T-helper 2 cell treated with Interferon-gamma antibody and Interleukin-4, amounts not matched to agents 100 ng/mL and 5 ng/mL, for 36 hours (primary cell): ENCODE results near the gene TSSK3. TPM values are rescaled to one million over a fixed set of nuclear protein-coding genes. Genes with fewer than 3 reads are reported as not detected.

Source experiments
- intact Hi-C: fragments of 100-400 bp; cut with micrococcal nuclease; formaldehyde crosslinking; loops from one replicate; pipeline ENCODE4 v1.15.1; 2023
- total RNA-seq: library from RNA; stranded (reverse); gene quantifications from 2 replicates; pipeline ENCODE4 v1.2.3, GENCODE V29; 2022

The TSSK3 gene
- total RNA-seq, 1 donor from 2014 or later, result 1.7 TPM

GRCh38 chr1:32361308-32361673, 1.0 kb upstream of the TSSK3 start:
- intact Hi-C loops, result no loop called here

- intact Hi-C loops, result no loop called here
Observed at GRCh38 chr1:32361674-32362473, 465 bp upstream of the TSSK3 start.

- intact Hi-C loops, result no loop called here
Observed at GRCh38 chr1:32363713-32364112, 1.4 kb downstream of the TSSK3 start.

GRCh38 chr1:32364836-32365235, 2.5 kb downstream of the TSSK3 start:
- intact Hi-C loops, result no loop called here

GRCh38 chr1:32365445-32365844, 3.1 kb downstream of the TSSK3 start:
- intact Hi-C loops, result no loop called here

- intact Hi-C loops, result no loop called here
Observed at GRCh38 chr1:32367912-32368635, 5.7 kb downstream of the TSSK3 start.

- intact Hi-C loops, result loop anchor here (1.0 kb wide), 2 partner anchors 37 to 157 kb away; no protein-coding TSS in a partner anchor
Observed at GRCh38 chr1:32372149-32372756, 9.9 kb downstream of the TSSK3 start.

GRCh38 chr1:32373996-32374592, 11.8 kb downstream of the TSSK3 start:
- intact Hi-C loops, result no loop called here

- intact Hi-C loops, result no loop called here
Observed at GRCh38 chr1:32376199-32376598, 13.9 kb downstream of the TSSK3 start.

- intact Hi-C loops, result no loop called here
Observed at GRCh38 chr1:32377541-32378220, 15.3 kb downstream of the TSSK3 start.

- intact Hi-C loops, result no loop called here
Observed at GRCh38 chr1:32380057-32380456, 17.7 kb downstream of the TSSK3 start.

GRCh38 chr1:32386676-32387392, 24.5 kb downstream of the TSSK3 start:
- intact Hi-C loops, result no loop called here

- intact Hi-C loops, result no loop called here
Observed at GRCh38 chr1:32388641-32389040, 26.3 kb downstream of the TSSK3 start.

GRCh38 chr1:32390904-32391870, 28.8 kb downstream of the TSSK3 start:
- intact Hi-C loops, result loop anchor here (5.0 kb wide), 2 partner anchors 189 to 261 kb away; partner anchors contain the start of genes CCDC28B, RBBP4 and ZBTB8OS

- intact Hi-C loops, result loop anchor here (5.0 kb wide), 2 partner anchors 190 to 260 kb away; partner anchors contain the start of genes CCDC28B, RBBP4 and ZBTB8OS
Observed at GRCh38 chr1:32392325-32392724, 30.0 kb downstream of the TSSK3 start.

GRCh38 chr1:32393136-32393535, 30.8 kb downstream of the TSSK3 start:
- intact Hi-C loops, result loop anchor here (5.0 kb wide), 2 partner anchors 191 to 259 kb away; partner anchors contain the start of genes CCDC28B, RBBP4 and ZBTB8OS

- intact Hi-C loops, result loop anchor here (1.0 to 5.0 kb wide), 7 partner anchors 42 to 449 kb away; partner anchors contain the start of genes CCDC28B, MARCKSL1, RBBP4 and TXLNA
Observed at GRCh38 chr1:32393832-32394140, 31.4 kb downstream of the TSSK3 start.

- intact Hi-C loops, result loop anchor here (1.0 to 5.0 kb wide), 7 partner anchors 43 to 450 kb away; partner anchors contain the start of genes CCDC28B, MARCKSL1, RBBP4 and TXLNA
Observed at GRCh38 chr1:32394141-32394889, 32.0 kb downstream of the TSSK3 start, which contains the start of gene BSDC1. Gene BSDC1, minus strand, starts transcription at chr1:32394441. Its CDS starts 27 bp downstream, at chr1:32394414.
